SK-MEL-5 (cell line): ENCODE data around the gene SLC16A11. TPM values are rescaled to one million over a fixed set of nuclear protein-coding genes. Genes with fewer than 3 reads are reported as not detected.
"Not testable (repeated sequence)": the region's sequence is repeated elsewhere in the genome, so short reads cannot be mapped to it uniquely, and the experiment has no call there.

Source experiments
- DNase-seq: peaks from one replicate; pipeline ENCODE4 v3.0.0-alpha.2; 2016; ENCODE audit warnings: low read depth, low spot score
- in situ Hi-C: cut with HindIII; loops from 2 replicates; pipeline ENCODE4 v1.10.0; 2016; ENCODE audit warnings: low sequenced_read_pairs, high pct_unique_total_duplicates, low pct_unique_long_range_greater_than_20kb
- polyA plus RNA-seq, 2 experiments: library from polyadenylated mRNA; depleted of rRNA; stranded (reverse); fragments of >200 nt; gene quantifications; 2 replicates each; pipeline ENCODE4 v1.2.3, GENCODE V29; 2015
- total RNA-seq: library from RNA; depleted of rRNA; stranded (reverse); fragments of >200 nt; shearing (Covaris generic); gene quantifications from 2 replicates; pipeline ENCODE4 v1.2.3, GENCODE V29; 2014; rRNA removed

SLC16A11 gene, protein sequence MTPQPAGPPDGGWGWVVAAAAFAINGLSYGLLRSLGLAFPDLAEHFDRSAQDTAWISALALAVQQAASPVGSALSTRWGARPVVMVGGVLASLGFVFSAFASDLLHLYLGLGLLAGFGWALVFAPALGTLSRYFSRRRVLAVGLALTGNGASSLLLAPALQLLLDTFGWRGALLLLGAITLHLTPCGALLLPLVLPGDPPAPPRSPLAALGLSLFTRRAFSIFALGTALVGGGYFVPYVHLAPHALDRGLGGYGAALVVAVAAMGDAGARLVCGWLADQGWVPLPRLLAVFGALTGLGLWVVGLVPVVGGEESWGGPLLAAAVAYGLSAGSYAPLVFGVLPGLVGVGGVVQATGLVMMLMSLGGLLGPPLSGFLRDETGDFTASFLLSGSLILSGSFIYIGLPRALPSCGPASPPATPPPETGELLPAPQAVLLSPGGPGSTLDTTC
- not detected in 2 replicates for total RNA-seq
- polyA plus RNA-seq (2015; cell fraction: cytosol; rRNA removed) = not detected in 2 replicates
- not detected in 2 replicates for polyA plus RNA-seq (2015; cell fraction: nucleus; rRNA removed)

GRCh38 chr17:7043497-7044198 is at the start of gene SLC16A11:
Gene SLC16A11 (minus strand): TSS chr17:7044092. CDS start chr17:7043513, 579 bp downstream.
- no peak for DNase-seq
- in situ Hi-C loops = no loop called here

GRCh38 chr17:7091311-7092005 is 47.6 kb upstream of the SLC16A11 start:
- in situ Hi-C loops = not testable (repeated sequence)

DNA sequence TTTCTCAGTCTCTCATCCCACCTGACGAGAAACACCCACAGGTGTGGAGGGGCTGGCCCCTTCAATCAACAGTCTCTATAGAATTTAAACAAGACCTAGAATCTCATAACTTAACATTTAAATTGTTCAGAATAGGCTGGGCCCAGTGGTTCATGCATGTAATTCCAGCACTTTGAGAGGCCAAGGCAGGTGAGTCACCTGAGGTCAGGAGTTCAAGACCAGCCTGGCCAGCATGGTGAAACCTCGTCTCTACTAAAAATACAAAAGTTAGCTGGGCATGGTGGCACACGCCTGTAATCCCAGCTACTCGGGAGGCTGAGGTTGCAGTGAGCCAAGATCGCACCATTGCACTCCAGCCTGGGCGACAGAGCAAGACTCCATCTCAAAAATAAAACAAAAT is 45.7 kb upstream of the SLC16A11 start:
- in situ Hi-C loops = not testable (repeated sequence)

More at GRCh38 chr17:7091311-7092005, 47.6 kb upstream of the SLC16A11 start:
- not testable (repeated sequence) for DNase-seq

DNA sequence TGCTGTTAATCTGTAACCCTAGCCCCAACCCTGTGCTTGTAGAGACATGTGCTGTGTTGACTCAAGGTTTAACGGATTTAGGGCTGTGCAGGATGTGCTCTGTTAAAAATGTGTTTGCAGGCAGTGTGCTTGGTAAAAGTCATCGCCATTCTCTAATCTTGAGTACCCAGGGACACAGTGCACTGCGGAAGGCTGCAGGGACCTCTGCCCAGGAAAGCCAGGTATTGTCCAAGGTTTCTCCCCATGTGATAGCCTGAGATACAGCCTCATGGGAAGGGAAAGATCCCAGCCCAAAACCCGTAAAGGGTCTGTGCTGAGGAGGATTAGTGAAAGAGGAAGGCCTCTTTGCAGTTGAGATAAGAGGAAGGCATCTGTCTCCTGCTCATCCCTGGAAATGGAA is 44.5 kb upstream of the SLC16A11 start:
- in situ Hi-C loops, DNase-seq: not testable (repeated sequence)

More for the DNA sequence above, 45.7 kb upstream of the SLC16A11 start:
- not testable (repeated sequence) for DNase-seq

GRCh38 chr17:7084088-7084487 is 40.2 kb upstream of the SLC16A11 start:
- DNase-seq = no peak
- in situ Hi-C loops = no loop called here

DNA sequence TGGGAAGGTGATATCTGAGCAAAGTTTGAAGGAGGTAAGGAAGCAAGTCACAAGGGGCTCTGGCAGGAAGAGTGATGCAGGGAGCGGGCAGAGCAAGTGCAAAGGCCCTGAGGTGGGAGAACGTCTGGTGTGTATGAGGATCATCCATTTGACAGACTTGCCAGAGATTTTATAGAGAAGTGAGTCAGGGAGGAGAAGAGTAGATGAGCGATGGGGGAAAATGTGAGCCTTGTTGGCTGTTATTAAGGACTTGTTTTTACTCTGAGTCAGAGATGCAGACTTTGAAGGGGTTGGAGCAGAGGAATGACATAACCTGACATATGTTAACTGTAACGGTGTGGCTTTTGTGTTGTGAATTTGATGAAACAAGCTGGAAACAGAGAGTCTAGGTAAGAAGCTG is 39.7 kb upstream of the SLC16A11 start:
- in situ Hi-C loops = no loop called here
- no peak for DNase-seq

GRCh38 chr17:7081341-7082062 is 37.6 kb upstream of the SLC16A11 start:
- no peak for DNase-seq
- in situ Hi-C loops = no loop called here

DNA sequence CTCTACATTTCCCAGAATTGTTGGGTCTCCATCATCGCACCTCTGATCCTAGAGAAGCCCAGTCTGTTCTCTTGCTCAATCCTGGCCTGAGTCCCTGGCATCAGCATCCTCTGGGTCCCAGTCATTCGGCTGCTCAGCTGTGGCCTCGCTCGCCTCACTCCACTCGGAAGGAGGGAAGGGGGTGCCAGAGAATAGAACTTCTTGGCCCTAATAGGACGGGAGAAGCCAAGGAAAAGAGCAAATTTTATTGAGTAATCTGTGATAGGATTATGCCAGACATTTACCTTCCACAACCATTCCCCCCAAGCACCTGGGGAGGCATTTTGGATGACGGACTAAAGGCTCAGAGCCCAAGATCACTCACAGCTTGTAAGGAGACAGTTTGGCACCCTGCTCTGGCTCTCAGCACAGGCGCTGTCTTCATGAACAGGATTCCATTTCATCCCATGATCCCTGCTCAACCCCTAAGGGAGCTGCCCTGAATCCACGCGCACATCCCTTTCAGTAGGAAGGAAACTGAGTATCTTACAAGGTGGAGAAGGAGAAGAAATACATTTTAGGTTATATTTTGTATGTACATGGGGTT is 36.7 kb upstream of the SLC16A11 start:
- in situ Hi-C loops = no loop called here
- DNase-seq = no peak

- in situ Hi-C loops = no loop called here
- DNase-seq = no peak
Observed at GRCh38 chr17:7079581-7080455, 35.9 kb upstream of the SLC16A11 start, which contains the start of gene CLEC10A. Gene CLEC10A (minus strand): TSS chr17:7080251. CDS start chr17:7078812, 1,439 bp downstream.

DNA sequence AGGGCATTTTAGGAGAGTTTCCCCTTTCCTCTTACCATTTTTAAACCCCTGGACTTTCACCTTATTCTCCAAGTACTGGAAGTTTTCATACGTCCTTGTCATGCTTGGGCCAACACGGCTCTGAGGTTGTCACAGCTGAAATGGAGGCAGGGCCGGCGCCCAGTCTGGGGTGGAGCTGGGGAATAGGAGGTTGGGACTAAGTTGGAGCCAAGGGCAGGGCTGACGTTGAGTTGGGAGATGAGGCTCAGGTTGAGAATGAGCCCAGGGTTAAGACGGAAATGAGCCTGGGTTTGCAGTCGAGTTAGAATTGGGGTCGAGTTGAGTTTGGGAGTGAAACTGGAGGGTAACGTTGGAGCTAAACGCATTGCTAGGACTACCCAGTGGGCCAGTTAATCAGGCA is 34.8 kb upstream of the SLC16A11 start:
- DNase-seq = no peak
- in situ Hi-C loops = no loop called here

DNA sequence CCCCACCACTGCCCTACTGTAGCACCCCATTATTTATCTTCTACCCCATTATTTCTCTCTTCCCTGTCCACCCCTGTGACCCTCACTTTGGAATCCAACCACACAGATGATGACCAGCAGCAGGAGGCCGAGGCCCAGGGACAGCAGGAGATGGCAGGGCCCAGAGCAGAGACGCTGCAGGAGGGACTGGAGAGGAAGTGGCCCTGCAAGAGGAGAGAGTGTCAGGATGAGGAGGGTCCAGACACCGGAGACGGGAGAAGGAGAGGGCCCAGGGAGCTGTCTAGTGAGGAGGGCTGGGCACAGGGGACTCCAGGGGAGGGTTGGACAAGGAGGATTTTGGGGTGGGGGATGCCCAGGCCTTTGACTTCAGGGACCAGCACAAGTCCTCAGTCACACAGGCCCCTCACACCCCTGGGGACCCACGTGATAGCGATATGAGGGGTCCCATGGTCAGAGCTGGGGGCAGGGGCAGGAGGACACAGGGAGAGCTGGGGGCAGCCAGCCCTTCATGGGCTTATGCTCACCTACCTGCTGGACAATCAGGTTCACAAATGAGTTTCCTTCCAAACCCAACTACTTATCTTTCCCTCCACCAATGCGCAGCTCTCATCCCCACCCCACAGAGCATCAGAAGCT is 34.1 kb upstream of the SLC16A11 start:
- DNase-seq = no peak
- in situ Hi-C loops = no loop called here

DNA sequence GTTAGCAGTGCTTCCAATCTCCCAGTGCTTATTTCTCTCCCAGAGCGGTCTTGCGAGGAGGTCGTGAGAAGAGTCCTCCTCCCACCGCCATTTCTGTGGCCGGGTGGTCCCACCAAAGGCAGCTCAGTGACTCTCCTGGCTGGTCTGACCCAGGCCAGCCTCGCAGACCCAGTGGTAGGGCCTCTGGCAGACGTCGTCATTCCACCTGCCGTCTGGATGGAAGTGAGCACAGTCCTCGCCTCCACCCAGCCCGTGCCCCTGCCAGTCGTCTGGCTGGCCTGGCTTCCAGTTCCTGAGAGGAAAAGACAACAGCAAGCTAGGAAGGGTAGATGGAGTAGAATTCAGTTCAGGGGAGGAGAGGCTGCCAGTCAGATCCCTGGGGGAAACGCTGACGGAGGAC is 31.0 kb upstream of the SLC16A11 start:
- DNase-seq = no peak
- in situ Hi-C loops = no loop called here

- DNase-seq = no peak
- in situ Hi-C loops = no loop called here
Observed at GRCh38 chr17:7072406-7072805, 28.5 kb upstream of the SLC16A11 start.

DNA sequence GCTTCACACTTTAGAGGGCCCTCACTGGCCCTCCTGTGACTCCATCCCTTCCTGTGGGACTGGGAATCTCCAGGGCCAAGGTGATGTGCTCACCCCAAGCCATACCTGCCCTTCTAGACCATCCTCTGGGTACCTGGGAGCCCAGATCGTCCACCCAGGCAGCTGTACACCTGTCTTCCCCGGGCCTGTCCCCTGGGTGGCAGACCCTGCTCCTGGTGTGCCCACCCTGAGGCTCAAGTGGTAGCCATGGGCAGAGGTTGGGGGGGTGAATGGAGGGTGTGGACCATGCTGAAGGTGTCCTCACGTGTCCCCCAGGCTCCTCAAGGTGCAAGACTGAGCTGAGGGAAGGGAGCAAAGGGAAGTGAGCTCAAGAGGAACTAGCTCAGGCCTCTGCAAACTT is 26.8 kb upstream of the SLC16A11 start:
- no peak for DNase-seq
- in situ Hi-C loops = no loop called here

DNA sequence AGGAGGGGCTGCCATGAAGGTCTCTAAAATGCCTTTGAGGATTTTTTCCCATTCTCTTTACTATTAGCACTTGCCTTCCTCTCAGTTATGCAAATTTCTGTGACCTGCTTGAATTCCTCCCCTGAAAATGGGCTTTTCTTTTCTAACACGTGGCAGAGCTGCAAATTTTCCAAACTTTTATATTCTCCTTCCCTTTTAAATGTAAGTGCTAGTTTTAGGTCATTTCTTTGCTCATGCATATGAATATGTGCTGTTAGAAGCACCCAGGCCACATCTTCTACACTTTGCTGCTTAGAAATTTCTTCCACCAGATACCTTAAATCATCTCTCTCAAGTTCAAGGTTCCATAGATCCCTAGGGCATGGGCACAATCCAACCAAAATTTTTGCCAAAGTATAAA is 24.4 kb upstream of the SLC16A11 start:
- in situ Hi-C loops = no loop called here
- DNase-seq = no peak

DNA sequence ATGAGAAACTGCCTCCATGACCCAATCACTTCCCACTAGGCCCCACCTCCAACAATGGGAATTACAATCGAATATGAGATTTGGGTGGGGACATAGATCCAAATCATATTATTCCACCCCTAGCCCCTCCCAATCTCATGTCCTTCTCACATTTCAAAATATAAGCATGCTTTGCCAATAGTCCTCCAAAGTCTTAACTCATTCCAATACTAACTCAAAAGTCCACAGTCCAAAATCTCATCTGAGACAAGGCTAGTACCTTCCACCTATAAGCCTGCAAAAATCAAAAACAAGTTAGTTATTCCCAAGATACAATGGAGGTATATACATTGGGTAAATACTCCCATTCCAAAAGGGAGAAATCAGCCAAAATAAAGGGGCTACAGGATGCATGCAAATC is 23.3 kb upstream of the SLC16A11 start:
- DNase-seq = no peak
- in situ Hi-C loops = no loop called here
